ENCODE data around the gene CASK.

Gene CASK

DNA sequence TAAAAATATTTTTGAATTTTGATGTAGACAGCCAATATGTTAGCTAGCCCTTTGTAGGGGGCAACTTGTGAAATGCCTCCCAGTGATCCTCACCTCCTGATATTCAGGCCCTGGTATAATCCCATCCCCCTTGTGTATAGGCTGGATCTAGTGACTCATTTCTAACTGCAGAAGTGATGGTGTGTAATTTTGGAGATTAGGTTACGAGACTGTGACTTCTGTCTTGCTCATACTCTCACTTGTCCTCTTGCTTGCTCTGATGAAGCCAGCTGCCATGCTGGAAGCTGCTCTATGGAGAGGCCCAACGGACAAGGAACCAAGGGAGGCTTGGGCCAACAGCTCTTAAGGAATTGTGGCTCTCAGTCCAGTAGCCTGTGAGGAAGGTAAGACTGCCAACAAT, 137.7 kb downstream of the CASK start:
- TF ChIP-seq, protein P1, sequence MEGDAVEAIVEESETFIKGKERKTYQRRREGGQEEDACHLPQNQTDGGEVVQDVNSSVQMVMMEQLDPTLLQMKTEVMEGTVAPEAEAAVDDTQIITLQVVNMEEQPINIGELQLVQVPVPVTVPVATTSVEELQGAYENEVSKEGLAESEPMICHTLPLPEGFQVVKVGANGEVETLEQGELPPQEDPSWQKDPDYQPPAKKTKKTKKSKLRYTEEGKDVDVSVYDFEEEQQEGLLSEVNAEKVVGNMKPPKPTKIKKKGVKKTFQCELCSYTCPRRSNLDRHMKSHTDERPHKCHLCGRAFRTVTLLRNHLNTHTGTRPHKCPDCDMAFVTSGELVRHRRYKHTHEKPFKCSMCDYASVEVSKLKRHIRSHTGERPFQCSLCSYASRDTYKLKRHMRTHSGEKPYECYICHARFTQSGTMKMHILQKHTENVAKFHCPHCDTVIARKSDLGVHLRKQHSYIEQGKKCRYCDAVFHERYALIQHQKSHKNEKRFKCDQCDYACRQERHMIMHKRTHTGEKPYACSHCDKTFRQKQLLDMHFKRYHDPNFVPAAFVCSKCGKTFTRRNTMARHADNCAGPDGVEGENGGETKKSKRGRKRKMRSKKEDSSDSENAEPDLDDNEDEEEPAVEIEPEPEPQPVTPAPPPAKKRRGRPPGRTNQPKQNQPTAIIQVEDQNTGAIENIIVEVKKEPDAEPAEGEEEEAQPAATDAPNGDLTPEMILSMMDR (IDR thresholded peaks at IDR 0.05; ENCODE audit: low read depth, low read length): no peak
- no peak for DNase-seq (ENCODE audit: extremely low read depth, low read depth)

DNA sequence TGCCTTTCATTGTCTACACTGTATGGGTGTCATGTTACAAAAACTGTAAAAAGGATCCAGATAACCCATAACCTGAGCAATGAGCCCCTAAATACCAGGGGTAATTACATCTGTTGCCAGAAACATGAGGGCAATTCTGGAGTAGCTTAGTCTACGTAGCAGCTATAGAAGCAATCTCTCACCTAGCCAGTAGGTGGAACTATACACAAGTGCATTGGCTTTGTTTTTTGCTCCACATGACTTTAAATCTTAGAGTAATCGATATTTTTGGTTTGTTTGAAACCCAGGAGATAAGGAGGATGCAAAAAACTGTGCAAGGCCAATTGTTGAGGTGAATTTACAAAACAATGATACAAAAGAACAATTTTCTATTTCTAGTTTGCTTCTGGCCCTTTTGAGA, 141.9 kb downstream of the CASK start:
- peak; percentile 14 for DNase-seq (ENCODE audit: extremely low read depth, low read depth)
- TF ChIP-seq, protein P1 (IDR thresholded peaks at IDR 0.05; ENCODE audit: low read depth, low read length): peak; percentile 82

DNA sequence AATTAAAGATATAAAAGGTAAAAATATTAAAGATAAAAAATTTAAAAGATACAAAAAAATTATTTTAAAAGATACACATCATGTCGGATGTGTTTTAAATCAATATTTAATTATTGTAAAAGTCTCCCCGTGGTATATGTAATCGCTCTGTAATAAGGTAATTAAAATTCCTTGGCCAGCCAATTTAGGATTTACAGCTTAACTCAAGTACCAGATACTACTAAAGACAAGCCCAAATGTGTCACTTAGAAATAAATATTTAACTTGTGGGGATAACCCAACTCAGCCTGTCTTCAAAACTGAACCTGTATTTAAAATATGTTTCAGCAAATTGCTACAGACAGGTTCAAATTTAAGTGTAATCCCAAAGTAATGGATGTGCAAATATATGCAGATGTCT, 143.4 kb downstream of the CASK start:
- TF ChIP-seq, protein P1 (IDR thresholded peaks at IDR 0.05; ENCODE audit: low read depth, low read length): no peak
- no peak for DNase-seq (ENCODE audit: extremely low read depth, low read depth)

DNA sequence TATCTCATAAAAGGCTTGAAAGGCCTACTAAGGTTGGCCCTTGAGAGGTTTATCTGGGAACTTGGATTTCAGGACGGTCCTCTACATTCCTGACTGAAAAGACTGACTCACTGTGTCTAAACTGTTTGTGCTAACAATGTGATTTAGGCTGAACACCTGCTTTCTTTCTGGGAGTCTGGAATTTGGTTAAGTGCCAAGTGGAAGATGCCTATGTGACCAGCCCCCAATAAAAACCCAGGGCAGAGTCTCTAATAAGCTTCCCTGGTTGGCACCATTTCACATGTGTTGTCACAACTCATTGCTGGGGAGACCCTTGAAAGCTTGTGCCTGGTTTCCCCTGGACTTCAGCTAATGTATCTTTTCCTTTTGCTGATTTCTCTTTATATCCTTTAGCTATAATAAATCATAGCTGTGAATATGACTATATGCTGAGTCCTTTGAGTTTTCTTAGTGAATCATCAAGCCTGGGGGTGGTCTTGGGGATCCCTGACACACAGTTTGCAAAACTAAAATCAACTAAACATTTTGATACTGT, 144.3 kb downstream of the CASK start:
- DNase-seq (ENCODE audit: extremely low read depth, low read depth): no peak
- TF ChIP-seq, protein P1 (IDR thresholded peaks at IDR 0.05; ENCODE audit: low read depth, low read length): no peak

DNA sequence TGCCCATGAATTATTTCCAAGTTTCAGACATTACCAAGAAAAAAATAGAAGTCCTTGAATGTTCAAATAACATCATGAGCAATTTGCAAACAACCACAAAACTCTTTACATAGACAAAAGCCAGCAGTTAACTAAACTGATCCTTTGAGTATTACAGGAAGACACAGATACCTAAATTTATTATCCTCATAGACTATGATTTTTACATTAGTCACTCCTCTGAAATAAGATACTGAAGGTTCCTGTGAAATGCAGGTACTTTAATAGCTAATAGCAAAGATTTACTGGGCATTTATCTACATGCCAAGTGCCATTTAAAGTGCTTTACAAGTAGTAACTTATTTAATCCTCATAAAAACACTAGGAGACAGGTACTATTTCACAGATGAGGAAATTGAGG, 161.7 kb downstream of the CASK start:
- TF ChIP-seq, protein P1 (IDR thresholded peaks at IDR 0.05; ENCODE audit: low read depth, low read length): no peak
- DNase-seq (ENCODE audit: extremely low read depth, low read depth): no peak

DNA sequence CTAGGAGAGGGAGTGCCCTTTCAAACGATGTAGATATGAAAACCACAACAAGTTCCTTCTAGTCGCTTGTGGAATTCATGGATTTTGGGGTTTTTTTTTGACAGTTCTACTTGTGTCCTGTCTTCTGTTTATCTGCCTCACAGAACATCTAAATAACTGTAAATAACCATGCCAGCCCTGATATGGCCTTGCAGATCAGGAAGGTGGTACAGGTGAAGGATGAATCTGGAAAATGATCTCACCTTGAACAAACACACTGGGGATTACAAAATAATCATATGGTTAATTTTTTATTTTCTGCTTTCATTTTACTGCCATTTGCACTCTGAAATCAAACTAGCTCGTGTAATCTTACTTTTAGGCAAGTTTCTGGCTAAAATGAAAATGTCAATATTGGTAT, 162.2 kb downstream of the CASK start:
- TF ChIP-seq, protein P1 (IDR thresholded peaks at IDR 0.05; ENCODE audit: low read depth, low read length): no peak
- DNase-seq (ENCODE audit: extremely low read depth, low read depth): no peak

DNA sequence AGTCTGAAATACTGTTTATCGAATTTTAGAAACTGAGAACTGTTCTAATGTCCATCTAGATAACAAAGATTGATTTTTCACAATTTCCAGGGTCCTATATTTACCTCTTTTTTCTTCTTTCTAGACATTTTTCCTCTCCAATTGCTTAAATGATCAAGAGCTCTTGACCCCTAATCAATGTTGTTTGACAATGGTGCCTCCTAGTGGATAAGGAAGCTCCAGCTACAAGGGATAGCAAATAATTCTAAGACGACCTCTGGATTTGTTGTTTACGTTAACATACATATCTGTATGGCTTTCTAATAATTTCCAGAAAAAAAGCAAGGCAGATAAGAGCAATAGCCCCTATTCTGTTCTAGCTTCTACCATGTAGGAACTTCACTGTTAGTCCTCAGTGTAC, 163.5 kb downstream of the CASK start:
- DNase-seq (ENCODE audit: extremely low read depth, low read depth): no peak

More for the DNA sequence above, 163.5 kb downstream of the CASK start:
- TF ChIP-seq, protein P1 (IDR thresholded peaks at IDR 0.05; ENCODE audit: low read depth, low read length): peak; percentile 58

All from AG09319 (cell line).